Stimulated activated CD8-positive, alpha-beta memory T cell treated with anti-CD3 and anti-CD28 coated beads, Interleukin-7, amount 100 ng/mL, for 48 hours (primary cell): ENCODE data around the gene RELN.
"Not testable (repeated sequence)": the region's sequence is repeated elsewhere in the genome, so short reads cannot be mapped to it uniquely, and the experiment has no call there.

Source experiments
- DNase-seq, 2 donors: peaks; one replicate each; pipeline ENCODE4 v3.0.0-alpha.2; 2020; ENCODE audit warnings: low read depth in 1 of 2; ENCODE audit errors: extremely low read depth in 1 of 2

RELN gene

GRCh38 chr7:103795787-103796186, 193.7 kb downstream of the RELN start:
- DNase-seq: no peak

- no peak for DNase-seq
These were observed 194.4 kb downstream of the RELN start for GRCh38 chr7:103795107-103795506.

GRCh38 chr7:103794424-103794823, 195.0 kb downstream of the RELN start:
- no peak for DNase-seq

GRCh38 chr7:103793614-103794013, 195.8 kb downstream of the RELN start:
- DNase-seq: no peak

- no peak for DNase-seq
These were observed 197.6 kb downstream of the RELN start for GRCh38 chr7:103791894-103792293.

- not testable (repeated sequence) for DNase-seq
These were observed 202.4 kb downstream of the RELN start for GRCh38 chr7:103787041-103787440.

- DNase-seq: no peak
These were observed 204.7 kb downstream of the RELN start for GRCh38 chr7:103784646-103785286.

GRCh38 chr7:103781409-103781808, 208.0 kb downstream of the RELN start:
- DNase-seq: no peak

GRCh38 chr7:103780561-103780960, 208.9 kb downstream of the RELN start:
- not testable (repeated sequence) for DNase-seq

- DNase-seq: no peak
These were observed 212.0 kb downstream of the RELN start for GRCh38 chr7:103777440-103777839.

GRCh38 chr7:103773726-103774125, 215.7 kb downstream of the RELN start:
- DNase-seq: no peak

GRCh38 chr7:103772171-103772773, 217.2 kb downstream of the RELN start:
- DNase-seq: no peak

- DNase-seq: no peak
These were observed 218.2 kb downstream of the RELN start for GRCh38 chr7:103771294-103771693.

GRCh38 chr7:103766660-103767059, 222.8 kb downstream of the RELN start:
- no peak for DNase-seq

GRCh38 chr7:103765901-103766300, 223.6 kb downstream of the RELN start:
- no peak for DNase-seq

- no peak for DNase-seq
These were observed 224.6 kb downstream of the RELN start for GRCh38 chr7:103764901-103765300.

- DNase-seq: no peak
These were observed 226.6 kb downstream of the RELN start for GRCh38 chr7:103762877-103763276.

- no peak for DNase-seq
These were observed 227.2 kb downstream of the RELN start for GRCh38 chr7:103762065-103762760.

GRCh38 chr7:103752995-103753394, 236.5 kb downstream of the RELN start:
- no peak for DNase-seq

GRCh38 chr7:103751311-103751880, 238.1 kb downstream of the RELN start:
- DNase-seq: no peak

GRCh38 chr7:103748680-103749079, 240.8 kb downstream of the RELN start:
- no peak for DNase-seq

GRCh38 chr7:103735377-103735776, 254.1 kb downstream of the RELN start:
- DNase-seq: no peak
